ENCODE data around the gene PLA2G4D.

DNA sequence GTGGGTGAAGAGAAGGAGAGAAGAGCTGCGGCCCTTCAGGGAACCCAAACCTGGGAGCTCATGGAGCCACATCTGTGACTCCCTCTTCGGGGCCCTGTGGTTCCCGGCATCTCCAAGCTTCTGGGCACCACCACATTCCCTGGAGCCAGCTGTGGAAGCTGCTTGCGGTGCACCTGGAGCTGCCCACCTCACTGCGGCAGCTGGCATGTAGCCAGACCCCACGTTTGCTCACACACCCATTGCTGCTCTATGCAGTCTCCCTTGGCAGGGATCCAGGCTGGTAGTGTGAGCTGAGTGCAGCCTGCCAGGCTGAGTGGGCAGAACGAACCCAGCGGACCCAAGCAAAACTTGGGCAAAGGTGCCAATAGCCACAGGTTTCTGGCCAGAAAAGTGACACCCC lies 56.7 kb downstream of the PLA2G4D start:
- TF ChIP-seq, protein P1, sequence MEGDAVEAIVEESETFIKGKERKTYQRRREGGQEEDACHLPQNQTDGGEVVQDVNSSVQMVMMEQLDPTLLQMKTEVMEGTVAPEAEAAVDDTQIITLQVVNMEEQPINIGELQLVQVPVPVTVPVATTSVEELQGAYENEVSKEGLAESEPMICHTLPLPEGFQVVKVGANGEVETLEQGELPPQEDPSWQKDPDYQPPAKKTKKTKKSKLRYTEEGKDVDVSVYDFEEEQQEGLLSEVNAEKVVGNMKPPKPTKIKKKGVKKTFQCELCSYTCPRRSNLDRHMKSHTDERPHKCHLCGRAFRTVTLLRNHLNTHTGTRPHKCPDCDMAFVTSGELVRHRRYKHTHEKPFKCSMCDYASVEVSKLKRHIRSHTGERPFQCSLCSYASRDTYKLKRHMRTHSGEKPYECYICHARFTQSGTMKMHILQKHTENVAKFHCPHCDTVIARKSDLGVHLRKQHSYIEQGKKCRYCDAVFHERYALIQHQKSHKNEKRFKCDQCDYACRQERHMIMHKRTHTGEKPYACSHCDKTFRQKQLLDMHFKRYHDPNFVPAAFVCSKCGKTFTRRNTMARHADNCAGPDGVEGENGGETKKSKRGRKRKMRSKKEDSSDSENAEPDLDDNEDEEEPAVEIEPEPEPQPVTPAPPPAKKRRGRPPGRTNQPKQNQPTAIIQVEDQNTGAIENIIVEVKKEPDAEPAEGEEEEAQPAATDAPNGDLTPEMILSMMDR (IDR thresholded peaks at IDR 0.05; ENCODE audit: low read depth, low read length, poor library complexity, severe bottlenecking): no peak
- TF ChIP-seq EZH2phosphoT487 (IDR thresholded peaks at IDR 0.05; ENCODE audit: borderline replicate concordance, low read length): no peak
